Measurements from ENCODE around the gene C2CD4D. TPM values are rescaled to one million over a fixed set of nuclear protein-coding genes. Genes with fewer than 3 reads are reported as not detected.

C2CD4D gene
- total RNA-seq, 2 donors from 2014 or later: 0.44 to 0.82 TPM

GRCh38 chr1:151837197-151837596 lies 2.4 kb downstream of the C2CD4D start:
- Histone ChIP-seq H3K9ac (ENCODE audit: extremely low read depth, low read length, poor library complexity, severe bottlenecking) (no peak overlapping the region), H3K4me3 (ENCODE audit: low read length) (no peak overlapping the region), H3K27ac (ENCODE audit: low read depth, low read length) (no peak overlapping the region), H3K36me3 (ENCODE audit: control insufficient read depth, insufficient read depth, low read length) (no peaks in the 10 kb centered on the region), H3K4me1 (ENCODE audit: control insufficient read depth, insufficient read depth, low read length) (no peaks in the 10 kb centered on the region), H3K27me3 (ENCODE audit: control insufficient read depth, insufficient read depth, low read length, poor library complexity, severe bottlenecking) (peaks cover 49% of the 10 kb centered on the region), H3K9me3 (ENCODE audit: control insufficient read depth, low read length) (no peaks in the 10 kb centered on the region)
- Mint-ChIP-seq H3K4me3 (peak overlapping the region; percentile 36), H3K27me3 (ENCODE audit: insufficient read depth) (peaks cover 36% of the 10 kb centered on the region), H3K36me3 (ENCODE audit: low read depth) (no peaks in the 10 kb centered on the region), H3K4me1 (peaks cover 8% of the 10 kb centered on the region), H3K9me3 (no peaks in the 10 kb centered on the region), H3K27ac (no peak overlapping the region)
- no peak for TF ChIP-seq CTCF (conservative IDR thresholded peaks at IDR 0.05)
- no peak for DNase-seq
- WGBS, 2 experiments (ENCODE audit: insufficient coverage in 1 of 2, insufficient read length in 1 of 2): 70 to 91% methylated on average over 2 to 3 of the region's 3 CpGs

- Histone ChIP-seq H3K36me3 (ENCODE audit: control insufficient read depth, insufficient read depth, low read length) (no peaks in the 10 kb centered on the region), H3K9me3 (ENCODE audit: control insufficient read depth, low read length) (no peaks in the 10 kb centered on the region), H3K9ac (ENCODE audit: extremely low read depth, low read length, poor library complexity, severe bottlenecking) (no peak overlapping the region), H3K4me3 (ENCODE audit: low read length) (no peak overlapping the region), H3K27me3 (ENCODE audit: control insufficient read depth, insufficient read depth, low read length, poor library complexity, severe bottlenecking) (peaks cover 41% of the 10 kb centered on the region), H3K27ac (ENCODE audit: low read depth, low read length) (no peak overlapping the region), H3K4me1 (ENCODE audit: control insufficient read depth, insufficient read depth, low read length) (no peaks in the 10 kb centered on the region)
- WGBS, 2 experiments (ENCODE audit: insufficient coverage in 1 of 2, insufficient read length in 1 of 2): 93 to 97% methylated on average over 3 to 6 of the region's 7 CpGs
- Mint-ChIP-seq H3K4me1 (peaks cover 8% of the 10 kb centered on the region), H3K27ac (no peak overlapping the region), H3K36me3 (ENCODE audit: low read depth) (no peaks in the 10 kb centered on the region), H3K9me3 (no peaks in the 10 kb centered on the region), H3K4me3 (no peak overlapping the region), H3K27me3 (ENCODE audit: insufficient read depth) (peaks cover 30% of the 10 kb centered on the region)
- TF ChIP-seq CTCF (conservative IDR thresholded peaks at IDR 0.05): no peak
- no peak for DNase-seq
Measured at GRCh38 chr1:151835596-151835995, 4.0 kb downstream of the C2CD4D start.

- H3K4me1 ChIP-seq (ENCODE audit: control insufficient read depth, insufficient read depth, low read length): no peaks in the 10 kb centered on the region
- Mint-ChIP-seq H3K4me3 (no peak overlapping the region), H3K27me3 (ENCODE audit: insufficient read depth) (peaks cover 22% of the 10 kb centered on the region), H3K4me1 (peaks cover 16% of the 10 kb centered on the region), H3K36me3 (ENCODE audit: low read depth) (no peaks in the 10 kb centered on the region), H3K27ac (no peak overlapping the region), H3K9me3 (no peaks in the 10 kb centered on the region)
- no peaks in the 10 kb centered on the region for H3K9me3 ChIP-seq (ENCODE audit: control insufficient read depth, low read length)
- peaks cover 28% of the 10 kb centered on the region for H3K27me3 ChIP-seq (ENCODE audit: control insufficient read depth, insufficient read depth, low read length, poor library complexity, severe bottlenecking)
- no peak overlapping the region for H3K4me3 ChIP-seq (ENCODE audit: low read length)
- no peak overlapping the region for H3K9ac ChIP-seq (ENCODE audit: extremely low read depth, low read length, poor library complexity, severe bottlenecking)
- no peak for DNase-seq
- no peak for TF ChIP-seq CTCF (conservative IDR thresholded peaks at IDR 0.05)
- no peaks in the 10 kb centered on the region for H3K36me3 ChIP-seq (ENCODE audit: control insufficient read depth, insufficient read depth, low read length)
- WGBS, 2 experiments (ENCODE audit: insufficient coverage in 1 of 2, insufficient read length in 1 of 2): 85% methylated on average over 3 of the region's 3 CpGs; no CpG with 5 or more reads in 1 of the 2 experiments
- no peak overlapping the region for H3K27ac ChIP-seq (ENCODE audit: low read depth, low read length)
Measured at GRCh38 chr1:151834239-151834638, 5.4 kb downstream of the C2CD4D start.
